T-helper 17 cell (primary cell): Measurements from ENCODE around the gene THOC7. TPM values are rescaled to one million over a fixed set of nuclear protein-coding genes. Genes with fewer than 3 reads are reported as not detected.

Experiments used
- ATAC-seq: fragments of 150-1000 bp; cut with Tn5 transposase; 2 replicates; pipeline ENCODE4 v1.10.0; 2021; ENCODE audit warnings: mild to moderate bottlenecking, moderate library complexity
- DNase-seq, 3 donors: peaks; one replicate each; pipeline versions ENCODE4 v3.0.0 to v3.0.0-alpha.2; 2020 to 2021
- H3K9me3 ChIP-seq: one replicate; pipeline ENCODE4 v1.7.0; 2013; ENCODE audit warnings: low read length, mild to moderate bottlenecking; ENCODE audit not compliant: control insufficient read depth, poor library complexity, severe bottlenecking
- H3K27ac Mint-ChIP-seq: one replicate; pipeline ENCODE4 v1.8.0; 2022; ENCODE audit warnings: mild to moderate bottlenecking, moderate library complexity, mixed read lengths
- H3K27me3 Mint-ChIP-seq: one replicate; pipeline ENCODE4 v1.8.0; 2022; ENCODE audit warnings: mixed read lengths
- H3K36me3 Mint-ChIP-seq: one replicate; pipeline ENCODE4 v1.8.0; 2022; ENCODE audit warnings: low read depth, mixed read lengths
- H3K4me1 Mint-ChIP-seq: one replicate; pipeline ENCODE4 v1.8.0; 2022; ENCODE audit warnings: mild to moderate bottlenecking, mixed read lengths
- H3K4me3 Mint-ChIP-seq: one replicate; pipeline ENCODE4 v1.8.0; 2022; ENCODE audit warnings: mild to moderate bottlenecking, moderate library complexity, mixed read lengths
- total RNA-seq, 4 donors: library from RNA in 2 of 4; stranded (reverse) in 2 of 4; gene quantifications; one replicate each; pipeline ENCODE4 v1.2.3 and lab custom pipeline; 2022 to 2026

The THOC7 gene
- total RNA-seq, 2 donors from 2014 or later: 29.9 to 36.6 TPM

- no peak for DNase-seq
- Mint-ChIP-seq H3K27me3 (no peaks in the 10 kb centered on the region), H3K4me3 (no peak overlapping the region), H3K4me1 (peaks cover 4% of the 10 kb centered on the region), H3K27ac (no peak overlapping the region), H3K36me3 (peaks cover 3% of the 10 kb centered on the region)
- no peak for ATAC-seq
- H3K9me3 ChIP-seq: no peaks in the 10 kb centered on the region
Observed at GRCh38 chr3:63807961-63808565, 55.5 kb downstream of the THOC7 start.

- Mint-ChIP-seq H3K36me3 (no peaks in the 10 kb centered on the region), H3K27me3 (no peaks in the 10 kb centered on the region), H3K27ac (no peak overlapping the region), H3K4me1 (peaks cover 4% of the 10 kb centered on the region), H3K4me3 (no peak overlapping the region)
- DNase-seq: no peak
- no peaks in the 10 kb centered on the region for H3K9me3 ChIP-seq
- no peak for ATAC-seq
Observed at GRCh38 chr3:63803911-63804310, 59.7 kb downstream of the THOC7 start.

- H3K27me3 Mint-ChIP-seq: peaks cover 5% of the 10 kb centered on the region
- H3K9me3 ChIP-seq: no peaks in the 10 kb centered on the region
- no peak overlapping the region for H3K4me3 Mint-ChIP-seq
- ATAC-seq: no peak
- H3K4me1 Mint-ChIP-seq: peaks cover 4% of the 10 kb centered on the region
- DNase-seq: no peak
- peaks cover 4% of the 10 kb centered on the region for H3K36me3 Mint-ChIP-seq
- H3K27ac Mint-ChIP-seq: no peak overlapping the region
Observed at GRCh38 chr3:63800097-63800496, 63.5 kb downstream of the THOC7 start.

- DNase-seq: no peak
Observed at GRCh38 chr3:63798949-63799348, 64.7 kb downstream of the THOC7 start.

GRCh38 chr3:63798544-63798943 is 65.1 kb downstream of the THOC7 start:
- Mint-ChIP-seq H3K27ac (no peak overlapping the region), H3K27me3 (peaks cover 5% of the 10 kb centered on the region), H3K4me3 (no peak overlapping the region), H3K4me1 (no peaks in the 10 kb centered on the region), H3K36me3 (peaks cover 4% of the 10 kb centered on the region)
- DNase-seq (no peak), ATAC-seq (no peak)
- H3K9me3 ChIP-seq: no peaks in the 10 kb centered on the region

More at GRCh38 chr3:63798949-63799348, 64.7 kb downstream of the THOC7 start:
- H3K4me3 Mint-ChIP-seq: no peak overlapping the region
- no peak for ATAC-seq
- peaks cover 5% of the 10 kb centered on the region for H3K27me3 Mint-ChIP-seq
- no peak overlapping the region for H3K27ac Mint-ChIP-seq
- H3K36me3 Mint-ChIP-seq: peaks cover 4% of the 10 kb centered on the region
- H3K9me3 ChIP-seq: no peaks in the 10 kb centered on the region
- H3K4me1 Mint-ChIP-seq: no peaks in the 10 kb centered on the region

GRCh38 chr3:63795438-63795837 is 68.2 kb downstream of the THOC7 start:
- H3K36me3 Mint-ChIP-seq: peaks cover 4% of the 10 kb centered on the region
- H3K4me3 Mint-ChIP-seq: no peak overlapping the region
- no peak for DNase-seq
- no peaks in the 10 kb centered on the region for H3K4me1 Mint-ChIP-seq
- H3K9me3 ChIP-seq: no peaks in the 10 kb centered on the region
- no peak for ATAC-seq
- peaks cover 5% of the 10 kb centered on the region for H3K27me3 Mint-ChIP-seq
- H3K27ac Mint-ChIP-seq: no peak overlapping the region

- ATAC-seq: no peak
- peaks cover 20% of the 10 kb centered on the region for H3K27me3 Mint-ChIP-seq
- H3K9me3 ChIP-seq: no peaks in the 10 kb centered on the region
- H3K4me1 Mint-ChIP-seq: no peaks in the 10 kb centered on the region
- DNase-seq: no peak
- no peak overlapping the region for H3K4me3 Mint-ChIP-seq
- H3K27ac Mint-ChIP-seq: no peak overlapping the region
- H3K36me3 Mint-ChIP-seq: peaks cover 2% of the 10 kb centered on the region
Observed at GRCh38 chr3:63791974-63792373, 71.6 kb downstream of the THOC7 start.

Other genes with a start within 250 kb of the THOC7 start
- not detected for gene SNTN, start 211.1 kb downstream of the THOC7 start, total RNA-seq
- gene C3orf49, start 44.5 kb downstream of the THOC7 start, total RNA-seq: not detected
- 100 to 1,000 TPM; 165 to 205 TPM for gene ATXN7, start 62 bp upstream of the THOC7 start, total RNA-seq
- 1 to 10 TPM in 1 of 2 donors, not detected in 1; 1.7 TPM for gene SCAANT1, start 48.6 kb upstream of the THOC7 start, total RNA-seq
- gene PSMD6, start 159.7 kb upstream of the THOC7 start, total RNA-seq: 10 to 100 TPM; 91.3 to 97.3 TPM